Parathyroid adenoma (tissue), 2 donors: ENCODE measurements around the gene PANX1.

ENCODE experiments used
- H2AFZ ChIP-seq: fragments of 300-600 bp; sonication (generic); one replicate; pipeline ENCODE4 v1.7.0; 2017; ENCODE audit warnings: antibody characterized with exemption, mild to moderate bottlenecking
- H3K27ac ChIP-seq: fragments of 300-600 bp; sonication (generic); one replicate; pipeline ENCODE4 v1.7.0; 2017
- H3K27me3 ChIP-seq: fragments of 300-600 bp; sonication (generic); one replicate; pipeline ENCODE4 v1.7.0; 2017; ENCODE audit warnings: low read length; ENCODE audit not compliant: control insufficient read depth, insufficient read depth
- H3K36me3 ChIP-seq: fragments of 300-600 bp; sonication (generic); one replicate; pipeline ENCODE4 v1.7.0; 2017; ENCODE audit warnings: low read length; ENCODE audit not compliant: control insufficient read depth, insufficient read depth
- H3K4me1 ChIP-seq: fragments of 300-600 bp; sonication (generic); one replicate; pipeline ENCODE4 v1.7.0; 2017; ENCODE audit warnings: control low read depth
- H3K4me2 ChIP-seq: fragments of 300-600 bp; sonication (generic); one replicate; pipeline ENCODE4 v1.7.0; 2017; ENCODE audit warnings: low read length
- H3K4me3 ChIP-seq: fragments of 300-600 bp; sonication (generic); one replicate; pipeline ENCODE4 v1.7.0; 2017; ENCODE audit warnings: low read depth, low read length
- H3K79me2 ChIP-seq: fragments of 300-600 bp; sonication (generic); one replicate; pipeline ENCODE4 v1.7.0; 2017; ENCODE audit warnings: control low read depth
- H3K9ac ChIP-seq: fragments of 300-600 bp; sonication (generic); one replicate; pipeline ENCODE4 v1.7.0; 2017; ENCODE audit warnings: mild to moderate bottlenecking
- H3K9me3 ChIP-seq: fragments of 300-600 bp; sonication (generic); one replicate; pipeline ENCODE4 v1.7.0; 2017; ENCODE audit warnings: low read length; ENCODE audit not compliant: control insufficient read depth
- TF ChIP-seq, protein P1 (sequence below): fragments of 300-600 bp; sonication (generic); IDR thresholded peaks from one replicate; pipeline ENCODE4 v1.7.0; 2017; ENCODE audit warnings: antibody characterized with exemption, mild to moderate bottlenecking
- donor health status: primary hyperparathyroidism.

The PANX1 gene

DNA sequence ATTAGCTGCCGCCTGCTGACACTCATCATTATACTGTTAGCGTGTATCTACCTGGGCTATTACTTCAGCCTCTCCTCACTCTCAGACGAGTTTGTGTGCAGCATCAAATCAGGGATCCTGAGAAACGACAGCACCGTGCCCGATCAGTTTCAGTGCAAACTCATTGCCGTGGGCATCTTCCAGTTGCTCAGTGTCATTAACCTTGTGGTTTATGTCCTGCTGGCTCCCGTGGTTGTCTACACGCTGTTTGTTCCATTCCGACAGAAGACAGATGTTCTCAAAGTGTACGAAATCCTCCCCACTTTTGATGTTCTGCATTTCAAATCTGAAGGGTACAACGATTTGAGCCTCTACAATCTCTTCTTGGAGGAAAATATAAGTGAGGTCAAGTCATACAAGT lies 51.1 kb downstream of the PANX1 start:
- TF ChIP-seq, protein P1, sequence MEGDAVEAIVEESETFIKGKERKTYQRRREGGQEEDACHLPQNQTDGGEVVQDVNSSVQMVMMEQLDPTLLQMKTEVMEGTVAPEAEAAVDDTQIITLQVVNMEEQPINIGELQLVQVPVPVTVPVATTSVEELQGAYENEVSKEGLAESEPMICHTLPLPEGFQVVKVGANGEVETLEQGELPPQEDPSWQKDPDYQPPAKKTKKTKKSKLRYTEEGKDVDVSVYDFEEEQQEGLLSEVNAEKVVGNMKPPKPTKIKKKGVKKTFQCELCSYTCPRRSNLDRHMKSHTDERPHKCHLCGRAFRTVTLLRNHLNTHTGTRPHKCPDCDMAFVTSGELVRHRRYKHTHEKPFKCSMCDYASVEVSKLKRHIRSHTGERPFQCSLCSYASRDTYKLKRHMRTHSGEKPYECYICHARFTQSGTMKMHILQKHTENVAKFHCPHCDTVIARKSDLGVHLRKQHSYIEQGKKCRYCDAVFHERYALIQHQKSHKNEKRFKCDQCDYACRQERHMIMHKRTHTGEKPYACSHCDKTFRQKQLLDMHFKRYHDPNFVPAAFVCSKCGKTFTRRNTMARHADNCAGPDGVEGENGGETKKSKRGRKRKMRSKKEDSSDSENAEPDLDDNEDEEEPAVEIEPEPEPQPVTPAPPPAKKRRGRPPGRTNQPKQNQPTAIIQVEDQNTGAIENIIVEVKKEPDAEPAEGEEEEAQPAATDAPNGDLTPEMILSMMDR: no peak
- Histone ChIP-seq H3K4me2 (no peak overlapping the region), H3K4me1 (no peaks in the 10 kb centered on the region), H3K9me3 (no peaks in the 10 kb centered on the region), H3K27ac (no peak overlapping the region), H3K9ac (no peak overlapping the region), H3K36me3 (no peaks in the 10 kb centered on the region), H3K79me2 (no peaks in the 10 kb centered on the region), H2AFZ (no peak overlapping the region), H3K27me3 (no peaks in the 10 kb centered on the region), H3K4me3 (no peak overlapping the region)

- Histone ChIP-seq H3K27me3 (no peaks in the 10 kb centered on the region), H3K4me1 (no peaks in the 10 kb centered on the region), H3K9ac (no peak overlapping the region), H3K79me2 (no peaks in the 10 kb centered on the region), H3K9me3 (no peaks in the 10 kb centered on the region), H3K4me2 (no peak overlapping the region), H3K4me3 (no peak overlapping the region), H2AFZ (no peak overlapping the region), H3K27ac (no peak overlapping the region), H3K36me3 (no peaks in the 10 kb centered on the region)
- TF ChIP-seq, protein P1: no peak
Observed at GRCh38 chr11:94181526-94181925, 52.9 kb downstream of the PANX1 start.

GRCh38 chr11:94181943-94182342 lies 53.3 kb downstream of the PANX1 start:
- H3K36me3 ChIP-seq: no peaks in the 10 kb centered on the region

GRCh38 chr11:94183251-94183885 lies 54.7 kb downstream of the PANX1 start:
- H3K4me1 ChIP-seq: no peaks in the 10 kb centered on the region

More at GRCh38 chr11:94181943-94182342, 53.3 kb downstream of the PANX1 start:
- Histone ChIP-seq H3K9ac (no peak overlapping the region), H3K9me3 (no peaks in the 10 kb centered on the region), H3K4me3 (no peak overlapping the region), H3K4me1 (no peaks in the 10 kb centered on the region), H3K4me2 (no peak overlapping the region), H3K79me2 (no peaks in the 10 kb centered on the region), H2AFZ (no peak overlapping the region), H3K27me3 (no peaks in the 10 kb centered on the region), H3K27ac (no peak overlapping the region)
- TF ChIP-seq, protein P1: no peak

More at GRCh38 chr11:94183251-94183885, 54.7 kb downstream of the PANX1 start:
- Histone ChIP-seq H3K9ac (no peak overlapping the region), H3K4me3 (no peak overlapping the region), H3K27ac (no peak overlapping the region), H3K4me2 (no peak overlapping the region), H3K9me3 (no peaks in the 10 kb centered on the region), H3K36me3 (no peaks in the 10 kb centered on the region), H2AFZ (no peak overlapping the region), H3K79me2 (no peaks in the 10 kb centered on the region), H3K27me3 (no peaks in the 10 kb centered on the region)
- TF ChIP-seq, protein P1: no peak
